Jurkat, Clone E6-1 (cell line): ENCODE measurements around the gene ZSCAN20.

Experiments
- DNase-seq: peaks from one replicate; pipeline ENCODE4 v3.0.0-alpha.2; 2011; ENCODE audit warnings: low read depth, low spot score
- H3K4me3 ChIP-seq: 2 replicates; pipeline ENCODE4 v1.5.1; 2011; ENCODE audit warnings: mild to moderate bottlenecking, low read length, control low read depth, moderate library complexity

Gene ZSCAN20

DNA sequence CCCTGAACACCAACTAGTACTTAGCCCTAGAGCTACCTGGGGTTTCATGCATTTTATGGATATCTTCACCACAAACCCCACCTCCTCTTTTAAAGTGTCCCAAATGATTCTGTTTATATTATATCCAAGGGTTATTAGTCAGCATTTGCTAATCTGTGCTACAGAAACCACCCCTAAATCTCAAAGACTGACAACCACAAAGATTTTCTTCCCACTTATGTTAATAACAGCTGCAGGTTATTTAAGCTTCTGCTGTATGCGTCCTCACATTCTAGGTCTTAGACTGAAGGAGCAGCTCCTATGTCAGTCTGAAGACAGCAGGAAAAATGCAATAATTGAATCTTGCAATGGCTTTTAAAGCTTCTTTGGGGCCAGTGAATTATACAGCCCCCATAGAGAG lies 30.3 kb upstream of the ZSCAN20 start:
- H3K4me3 ChIP-seq, result no peak overlapping the region
- DNase-seq, result no peak

DNA sequence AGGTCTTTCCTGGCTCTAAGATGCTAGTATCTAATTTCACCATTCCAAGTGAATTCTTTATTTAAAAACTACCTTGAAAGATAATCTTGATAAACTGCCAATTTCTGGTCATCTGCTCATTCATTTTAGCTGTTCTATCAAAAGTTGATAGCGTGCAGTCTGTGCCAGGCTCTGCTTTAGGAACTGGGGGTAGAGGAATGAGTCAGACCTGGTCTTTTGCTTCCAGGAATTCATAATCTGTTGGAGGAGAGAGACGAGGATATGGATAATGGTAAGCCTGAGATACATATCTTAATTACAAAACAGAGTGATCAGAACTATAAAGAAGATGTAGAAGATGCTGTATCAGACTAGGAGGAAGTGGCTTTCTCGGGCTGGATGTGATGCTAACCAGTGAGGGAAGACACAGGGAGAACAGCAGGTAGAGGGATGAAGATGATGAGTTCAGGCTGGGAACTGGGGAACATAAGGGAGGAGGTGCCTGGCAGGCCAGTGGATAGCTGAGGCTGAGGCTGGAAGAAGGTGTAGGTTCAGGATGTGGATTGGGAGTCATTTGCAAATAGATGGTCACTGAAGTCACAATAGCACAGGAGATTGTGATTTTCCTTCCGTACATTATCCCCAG lies 29.3 kb upstream of the ZSCAN20 start:
- no peak for DNase-seq
- H3K4me3 ChIP-seq, result no peak overlapping the region

DNA sequence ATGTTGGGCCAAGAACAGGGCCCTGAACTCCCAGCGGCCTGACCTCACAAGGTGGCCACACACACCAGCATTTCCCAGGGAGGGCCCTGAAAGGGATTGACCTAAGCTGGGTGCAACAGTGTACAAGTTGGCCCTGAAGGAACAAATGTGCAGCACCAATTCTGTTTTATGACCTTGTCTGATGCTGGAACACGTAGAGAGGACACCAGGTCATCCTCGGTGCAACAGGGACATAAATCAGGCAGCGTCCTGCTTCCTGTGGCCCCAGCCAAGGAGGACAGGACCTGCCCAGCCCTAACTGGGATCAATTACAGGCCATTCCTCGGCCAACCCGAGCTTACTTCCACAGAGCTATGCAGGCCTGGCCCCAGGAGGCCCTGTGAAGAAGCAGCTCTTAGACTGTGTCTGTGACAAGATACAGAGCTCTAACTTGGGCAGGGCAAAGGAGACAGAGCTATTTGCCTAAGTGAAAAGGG lies 28.7 kb upstream of the ZSCAN20 start:
- no peak overlapping the region for H3K4me3 ChIP-seq
- no peak for DNase-seq

DNA sequence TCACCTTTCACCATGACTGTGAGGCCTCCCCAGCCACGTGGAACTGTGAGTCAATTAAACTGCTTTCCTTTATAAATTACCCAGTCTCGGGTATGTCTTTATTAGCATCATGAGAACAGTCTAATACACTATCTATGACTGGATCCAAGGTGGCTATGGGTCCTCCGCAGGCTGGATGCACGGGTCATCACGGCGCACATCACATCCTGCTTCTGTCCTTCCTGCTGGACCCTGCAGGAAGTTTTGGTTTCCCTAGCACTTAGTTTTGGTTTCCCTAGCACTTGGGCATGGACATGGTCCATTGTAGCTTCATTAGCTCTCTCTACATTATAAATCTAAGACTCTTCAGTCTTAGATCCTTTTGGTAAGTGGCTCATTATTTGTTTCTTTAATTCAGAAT lies 27.3 kb upstream of the ZSCAN20 start:
- DNase-seq, result no peak
- no peak overlapping the region for H3K4me3 ChIP-seq

DNA sequence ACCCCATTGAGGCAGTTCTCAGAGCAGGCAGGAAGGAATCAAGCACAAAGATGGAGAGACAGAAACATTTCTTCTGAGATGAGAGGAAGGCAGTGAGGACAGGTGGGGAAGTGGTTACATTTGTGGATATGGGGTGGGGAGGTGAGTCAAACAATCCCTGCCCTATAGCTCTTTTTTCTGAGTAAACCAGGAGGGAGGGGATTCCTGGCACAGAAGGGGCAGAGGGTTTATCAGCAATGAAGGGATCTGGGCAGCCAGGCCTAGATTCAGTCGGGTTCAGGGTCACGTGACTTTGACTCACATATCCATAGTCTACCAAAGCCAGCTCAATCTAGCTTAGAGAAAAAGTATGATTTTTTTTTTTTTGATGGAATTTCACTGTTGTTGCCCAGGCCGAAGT lies 25.9 kb upstream of the ZSCAN20 start:
- no peak for DNase-seq
- H3K4me3 ChIP-seq, result no peak overlapping the region

DNA sequence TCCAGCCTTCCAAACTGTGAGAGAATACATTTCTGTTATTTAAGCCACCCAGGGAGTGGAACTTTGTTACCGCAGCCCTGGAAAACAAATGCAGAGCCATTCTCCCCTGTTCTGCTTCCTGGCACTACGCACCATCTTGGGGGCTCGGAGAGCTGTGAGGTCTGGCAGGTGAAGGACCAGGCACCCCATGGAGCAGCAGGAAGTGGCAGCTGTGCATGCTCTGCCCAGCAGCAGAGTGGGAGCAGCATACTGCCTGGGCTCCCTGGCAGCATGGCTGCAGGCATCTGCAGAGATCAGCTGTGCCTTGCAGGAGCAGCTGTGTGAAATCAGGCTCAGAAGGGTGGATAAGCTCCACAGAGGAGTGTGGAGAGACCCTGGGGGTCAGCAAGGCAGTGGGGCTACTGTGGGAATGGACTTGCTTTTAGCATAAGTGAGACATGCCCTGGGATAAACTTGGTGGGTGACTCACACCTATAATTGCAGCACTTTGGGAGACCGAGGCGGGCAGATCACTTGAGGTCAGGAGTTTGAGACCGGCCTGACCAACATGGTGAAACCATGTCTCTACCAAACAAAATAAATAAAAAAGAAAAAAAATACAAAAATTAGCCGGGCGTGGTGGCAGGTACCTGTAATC lies 17.7 kb upstream of the ZSCAN20 start:
- H3K4me3 ChIP-seq, result no peak overlapping the region
- no peak for DNase-seq

DNA sequence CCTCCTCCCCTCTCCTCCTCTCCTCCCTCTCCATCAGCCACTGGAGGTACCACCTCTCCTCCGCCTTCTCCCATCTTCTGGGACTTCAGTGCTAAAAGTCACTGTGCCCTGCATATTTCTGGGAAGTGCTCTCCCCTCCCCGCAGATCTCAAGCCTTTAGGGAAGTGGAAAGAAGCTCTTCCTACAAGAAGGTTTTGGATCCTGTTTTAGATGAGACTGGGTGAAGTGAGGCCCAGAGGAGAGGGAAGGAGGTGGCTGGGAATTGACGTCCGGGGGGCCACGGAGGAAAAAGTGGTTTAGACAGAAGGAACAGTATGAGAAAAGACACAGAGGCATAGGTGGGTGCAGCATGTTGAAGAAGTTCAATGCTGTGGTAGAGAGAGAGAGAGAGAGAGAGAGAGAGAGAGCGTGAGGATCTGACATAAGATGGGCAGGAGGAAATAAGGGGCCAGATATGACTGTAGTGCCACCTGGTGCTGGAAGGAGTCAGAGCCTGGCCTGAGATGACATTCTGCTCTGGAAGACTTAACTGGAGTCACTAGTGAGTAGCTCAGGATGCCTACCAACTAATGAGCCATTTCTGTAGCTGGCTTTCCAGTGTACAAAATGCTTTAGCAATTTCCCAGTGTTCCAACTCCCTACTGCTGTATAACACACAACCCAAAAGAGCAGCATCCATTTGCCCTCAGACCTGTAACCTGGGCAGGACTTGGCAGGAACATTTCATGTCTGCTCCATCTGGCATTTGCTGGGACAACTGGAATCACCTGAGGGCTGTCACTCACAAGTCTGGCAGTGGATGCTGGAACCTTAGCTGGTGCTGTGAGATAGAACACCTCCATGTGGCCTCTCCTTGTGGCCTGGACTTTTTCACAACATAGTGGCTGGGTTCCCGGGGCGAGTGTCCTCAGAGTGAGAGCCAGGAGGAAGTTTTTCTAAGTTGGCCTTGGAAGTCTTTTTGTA lies 16.6 kb upstream of the ZSCAN20 start:
- peak; percentile 77 for DNase-seq
- no peak overlapping the region for H3K4me3 ChIP-seq

DNA sequence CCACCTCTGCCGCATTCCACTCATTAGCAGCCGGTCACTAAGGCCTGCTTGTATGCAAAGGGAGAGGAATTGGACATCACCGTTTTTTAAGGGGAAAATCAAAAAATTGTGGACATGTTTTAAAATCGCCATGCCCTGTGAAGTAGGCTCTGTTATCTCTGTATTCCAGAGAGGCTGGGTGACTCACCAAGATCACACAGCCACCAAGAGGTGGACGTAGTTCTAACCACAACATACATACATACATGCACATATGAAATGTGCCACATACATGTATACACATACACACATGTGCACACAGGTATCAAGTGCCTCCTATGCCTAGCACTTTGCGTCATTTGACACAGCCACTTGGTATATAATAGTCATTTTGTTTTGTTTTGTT lies 16.0 kb upstream of the ZSCAN20 start:
- DNase-seq, result no peak
- no peak overlapping the region for H3K4me3 ChIP-seq

DNA sequence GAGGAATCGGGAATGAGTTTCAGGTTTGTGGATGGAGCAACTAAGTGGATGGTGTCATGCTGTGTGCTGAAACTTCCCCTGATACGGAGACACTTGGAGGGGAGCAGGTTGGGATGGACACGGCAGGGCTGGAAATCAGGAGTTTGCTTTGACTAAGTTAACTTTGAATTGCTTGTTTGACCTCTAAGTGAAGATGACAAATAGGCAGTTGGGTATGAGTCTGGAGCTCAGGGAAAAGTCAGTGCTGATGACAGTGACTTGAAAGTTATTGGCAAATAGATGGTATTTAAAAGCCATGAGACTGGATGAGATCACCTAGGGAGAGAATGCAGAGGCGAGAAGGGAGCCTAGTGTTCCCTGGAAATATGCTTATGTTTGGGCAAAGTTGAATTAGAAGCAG lies 12.8 kb upstream of the ZSCAN20 start:
- H3K4me3 ChIP-seq, result no peak overlapping the region
- no peak for DNase-seq

DNA sequence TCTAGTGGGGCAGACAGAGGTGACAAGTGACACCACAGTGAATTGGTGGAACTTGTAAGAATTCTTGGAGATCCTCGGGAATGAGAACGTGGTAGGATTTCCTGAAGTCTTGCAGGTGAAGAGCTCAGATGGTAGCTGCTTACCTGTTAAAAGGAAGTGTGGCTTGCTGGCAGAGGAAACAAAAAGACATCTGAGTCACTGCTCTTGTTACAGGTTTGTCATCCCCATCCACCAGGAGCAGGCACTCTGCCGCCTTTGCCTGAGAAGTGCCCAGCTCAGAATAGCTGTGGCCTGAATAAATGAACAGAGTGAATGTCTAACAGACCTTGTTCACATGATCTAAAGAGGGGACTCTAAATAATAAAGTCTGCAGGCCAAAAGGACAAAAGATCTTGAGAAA lies 12.3 kb upstream of the ZSCAN20 start:
- no peak overlapping the region for H3K4me3 ChIP-seq
- DNase-seq, result no peak

DNA sequence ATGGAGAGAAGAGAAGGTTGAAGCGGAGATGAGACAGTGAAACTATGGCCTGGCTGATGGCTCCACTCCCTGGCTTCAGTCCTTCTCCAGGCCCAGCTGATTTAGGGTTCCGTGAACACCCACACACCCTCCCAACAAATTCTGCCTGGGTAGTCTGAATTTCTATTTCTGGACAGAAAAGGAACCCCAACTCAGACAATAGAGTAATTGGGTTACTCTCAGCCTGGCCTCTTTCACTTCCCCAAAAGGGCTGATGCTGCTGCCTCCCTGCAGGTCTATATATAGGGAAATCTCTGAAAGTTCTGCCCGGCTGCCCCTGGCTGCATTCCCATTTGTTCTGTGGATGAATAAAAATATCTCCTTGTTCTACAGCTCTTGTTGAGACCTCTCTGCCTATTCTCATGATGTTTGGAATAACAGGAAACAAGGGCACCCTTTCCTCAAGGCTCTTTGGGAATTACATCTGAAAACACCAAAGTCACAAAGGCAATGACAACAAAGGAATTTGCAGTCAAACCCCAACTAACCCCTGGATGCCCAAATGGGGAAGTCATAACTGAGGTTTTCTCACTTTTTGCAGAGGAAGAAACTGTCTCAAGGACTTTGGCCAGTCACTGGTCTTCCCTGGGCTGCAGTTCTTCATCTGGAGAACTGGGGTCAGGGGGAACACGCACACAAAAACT lies 11.4 kb upstream of the ZSCAN20 start:
- DNase-seq, result no peak
- H3K4me3 ChIP-seq, result no peak overlapping the region

DNA sequence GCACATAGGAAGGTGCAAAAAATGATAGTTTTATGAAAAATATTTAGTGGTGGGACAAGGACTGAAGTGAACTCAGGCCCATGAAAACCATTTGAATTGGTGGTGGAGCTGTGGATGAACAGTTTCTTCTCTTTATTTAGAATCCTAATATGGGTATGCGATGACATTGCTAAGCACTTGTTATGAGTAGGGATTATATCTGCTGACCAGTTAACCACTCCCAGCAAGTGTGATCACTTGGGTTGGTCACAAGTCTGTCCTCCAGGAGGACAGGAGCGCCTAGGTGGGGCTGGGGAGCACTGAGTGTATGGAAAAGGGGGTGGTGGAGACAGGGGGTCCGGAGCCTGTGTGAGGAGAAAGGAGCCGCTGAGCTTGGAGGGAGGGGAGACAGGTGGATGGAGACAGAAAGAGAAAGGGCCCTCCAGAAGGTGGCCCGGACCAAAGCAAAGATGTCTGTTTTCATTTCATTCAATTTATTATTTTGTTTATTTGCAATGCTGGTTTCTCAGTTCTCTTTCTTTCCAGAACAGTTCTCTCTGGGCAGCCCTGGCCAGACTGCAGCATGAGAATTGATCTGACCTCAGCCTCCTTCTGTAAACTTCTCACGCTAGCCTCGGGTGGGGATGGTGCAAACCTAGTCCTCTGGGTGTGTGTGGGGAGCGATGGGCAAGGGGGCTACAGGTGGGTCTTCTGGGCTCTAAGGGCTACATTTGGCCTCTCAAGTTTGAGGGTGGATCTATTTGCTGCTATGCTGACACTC lies 9.9 kb upstream of the ZSCAN20 start:
- H3K4me3 ChIP-seq, result no peak overlapping the region

DNA sequence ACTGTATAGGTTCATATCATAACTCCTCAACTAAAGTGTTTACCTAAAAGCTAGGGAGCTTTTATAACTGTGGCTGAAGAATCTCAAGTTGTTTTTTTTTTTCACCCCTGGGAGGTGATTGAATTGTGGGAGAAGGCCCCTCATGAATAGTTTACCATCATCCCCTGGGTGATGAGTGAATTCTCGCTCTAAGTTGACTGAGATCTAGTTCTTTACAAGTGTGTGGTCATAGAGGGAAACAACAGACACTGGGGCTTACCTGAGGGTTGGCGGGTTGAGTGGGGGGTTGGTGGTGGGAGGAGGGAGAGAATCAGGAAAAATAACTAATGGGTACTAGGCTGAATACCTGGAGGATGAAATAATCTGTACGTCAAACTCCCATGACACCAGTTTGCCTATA lies 7.9 kb upstream of the ZSCAN20 start:
- no peak for DNase-seq
- no peak overlapping the region for H3K4me3 ChIP-seq

More for the DNA sequence above, 9.9 kb upstream of the ZSCAN20 start:
- no peak for DNase-seq

DNA sequence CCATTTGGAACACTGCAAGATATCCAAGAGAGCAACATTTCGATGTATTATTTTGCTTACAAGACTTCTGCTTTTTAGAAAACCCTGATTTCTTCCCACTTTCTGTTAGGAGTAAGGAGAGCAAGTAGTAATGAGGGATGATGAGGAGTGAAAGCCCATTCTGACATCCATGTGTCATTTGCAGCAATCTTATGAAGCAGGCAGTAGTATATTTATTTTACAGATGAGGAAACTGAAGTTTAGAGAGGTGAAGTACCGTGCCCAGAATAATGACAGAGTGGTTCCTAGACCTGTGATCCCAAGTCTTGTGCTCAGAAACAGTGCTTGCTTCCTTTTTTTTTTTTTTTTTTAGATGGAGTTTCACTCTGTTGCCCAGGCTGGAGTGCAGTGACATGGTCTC lies 7.1 kb upstream of the ZSCAN20 start:
- no peak overlapping the region for H3K4me3 ChIP-seq
- no peak for DNase-seq

DNA sequence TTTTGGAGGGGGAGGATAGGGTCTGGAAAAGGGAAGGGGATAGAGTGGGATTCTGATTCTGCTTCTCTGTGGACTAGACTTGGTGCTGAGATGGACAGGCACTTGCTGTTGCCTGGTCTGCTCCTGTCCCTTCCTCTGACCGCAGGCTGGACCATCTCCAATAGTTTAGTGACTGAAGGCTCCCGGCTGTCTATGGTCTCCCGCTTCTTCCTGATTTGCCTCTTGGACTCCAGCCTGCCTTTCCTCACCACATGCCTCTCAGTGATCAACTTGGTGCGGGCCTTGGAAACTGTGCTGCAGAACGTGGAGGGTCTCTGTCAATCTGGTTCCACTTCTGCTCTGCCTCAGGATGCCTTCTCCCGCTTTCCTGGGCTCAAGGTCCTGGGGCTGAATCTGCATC lies 6.3 kb upstream of the ZSCAN20 start:
- no peak overlapping the region for H3K4me3 ChIP-seq
- DNase-seq, result no peak

DNA sequence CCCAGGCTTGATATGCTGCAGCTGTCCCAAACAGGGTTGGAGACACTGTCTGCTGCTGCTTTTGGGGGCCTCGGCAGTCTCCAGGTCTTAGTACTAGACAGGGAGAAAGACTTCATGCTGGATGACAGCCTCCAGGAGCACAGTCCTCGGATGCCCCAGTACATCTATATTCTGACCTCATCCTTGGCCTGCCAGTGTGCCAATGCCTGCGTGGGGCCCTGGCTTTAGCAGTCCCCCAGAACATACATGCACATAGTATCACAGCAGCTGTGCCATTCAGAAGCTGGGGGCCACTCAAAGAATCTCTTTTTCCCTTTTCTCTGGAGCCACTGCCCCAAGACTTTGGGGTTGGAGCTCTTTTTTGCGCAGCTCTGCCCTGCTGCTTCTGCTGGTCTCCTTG lies 4.4 kb upstream of the ZSCAN20 start:
- DNase-seq, result no peak
- H3K4me3 ChIP-seq, result no peak overlapping the region

DNA sequence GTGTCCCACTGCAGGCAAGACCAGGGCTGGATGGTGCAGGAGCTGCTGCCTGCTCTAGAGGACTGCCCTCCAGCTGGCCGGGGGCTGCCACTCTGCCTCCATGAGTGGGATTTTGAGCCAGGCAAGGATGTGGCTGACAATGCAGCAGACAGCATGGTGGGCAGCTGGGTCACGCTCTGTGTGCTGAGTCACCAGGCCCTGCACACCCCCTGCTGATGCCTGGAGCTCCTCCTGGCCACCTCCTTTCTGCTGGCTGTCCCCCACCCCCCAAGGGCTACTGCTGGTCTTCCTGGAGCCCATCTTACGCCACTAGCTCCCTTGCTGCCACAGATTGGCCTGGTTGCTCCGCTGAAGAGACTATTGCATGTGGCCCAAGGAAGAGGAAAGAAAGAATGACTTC lies 3.9 kb upstream of the ZSCAN20 start:
- no peak for DNase-seq
- no peak overlapping the region for H3K4me3 ChIP-seq

DNA sequence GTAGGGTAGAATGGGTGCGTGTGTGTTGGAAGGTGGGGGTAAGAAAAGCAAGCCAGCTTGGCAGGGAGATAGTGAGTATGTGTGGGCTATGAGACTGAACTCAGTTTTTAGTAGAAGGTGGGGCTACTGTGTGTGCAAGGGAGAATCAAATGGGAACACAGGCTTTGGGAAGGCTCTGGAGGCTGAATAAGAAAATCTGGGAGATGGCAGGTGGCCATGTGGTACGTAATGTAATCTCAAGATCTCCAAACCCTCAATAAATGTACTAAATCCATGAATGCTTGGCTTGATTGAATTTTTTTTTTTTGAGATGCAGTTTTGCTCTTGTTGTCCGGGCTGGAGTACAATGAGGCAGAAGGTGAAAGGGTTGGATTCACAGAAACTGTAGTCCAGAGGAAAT lies 3.5 kb upstream of the ZSCAN20 start:
- DNase-seq, result no peak
- H3K4me3 ChIP-seq, result no peak overlapping the region

DNA sequence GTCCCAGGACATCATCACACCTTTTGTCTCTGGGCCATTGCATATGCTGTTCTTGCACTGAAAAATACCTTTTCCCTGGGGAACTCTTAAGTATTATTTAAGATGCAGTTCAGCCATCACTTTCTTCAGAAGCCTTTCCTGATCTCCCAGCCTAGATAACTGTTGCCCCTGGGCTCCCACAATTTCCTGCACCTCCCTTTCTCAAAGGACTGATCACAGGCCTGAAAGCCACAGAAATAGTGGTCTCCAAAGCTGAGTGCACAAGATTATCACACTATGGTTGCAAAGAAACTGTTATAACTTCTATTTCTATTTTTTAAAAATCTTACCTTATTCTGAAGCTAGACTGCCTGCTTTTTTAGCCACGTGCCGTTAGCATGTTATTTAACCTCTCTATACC lies 2.8 kb upstream of the ZSCAN20 start:
- peak; percentile 57 for DNase-seq
- H3K4me3 ChIP-seq, result no peak overlapping the region
